GM12801 (cell line): ENCODE measurements around the gene SPOCK1.

Experiments
- TF ChIP-seq, protein P1 (sequence below): IDR thresholded peaks from one replicate; pipeline ENCODE4 v1.5.1; 2011; ENCODE audit warnings: control low read depth; ENCODE audit not compliant: insufficient read length; ENCODE audit errors: extremely low read depth

The SPOCK1 gene

GRCh38 chr5:137395011-137395755, 103.9 kb downstream of the SPOCK1 start:
- TF ChIP-seq, protein P1, sequence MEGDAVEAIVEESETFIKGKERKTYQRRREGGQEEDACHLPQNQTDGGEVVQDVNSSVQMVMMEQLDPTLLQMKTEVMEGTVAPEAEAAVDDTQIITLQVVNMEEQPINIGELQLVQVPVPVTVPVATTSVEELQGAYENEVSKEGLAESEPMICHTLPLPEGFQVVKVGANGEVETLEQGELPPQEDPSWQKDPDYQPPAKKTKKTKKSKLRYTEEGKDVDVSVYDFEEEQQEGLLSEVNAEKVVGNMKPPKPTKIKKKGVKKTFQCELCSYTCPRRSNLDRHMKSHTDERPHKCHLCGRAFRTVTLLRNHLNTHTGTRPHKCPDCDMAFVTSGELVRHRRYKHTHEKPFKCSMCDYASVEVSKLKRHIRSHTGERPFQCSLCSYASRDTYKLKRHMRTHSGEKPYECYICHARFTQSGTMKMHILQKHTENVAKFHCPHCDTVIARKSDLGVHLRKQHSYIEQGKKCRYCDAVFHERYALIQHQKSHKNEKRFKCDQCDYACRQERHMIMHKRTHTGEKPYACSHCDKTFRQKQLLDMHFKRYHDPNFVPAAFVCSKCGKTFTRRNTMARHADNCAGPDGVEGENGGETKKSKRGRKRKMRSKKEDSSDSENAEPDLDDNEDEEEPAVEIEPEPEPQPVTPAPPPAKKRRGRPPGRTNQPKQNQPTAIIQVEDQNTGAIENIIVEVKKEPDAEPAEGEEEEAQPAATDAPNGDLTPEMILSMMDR: no peak

- TF ChIP-seq, protein P1: no peak
Observed at GRCh38 chr5:137394380-137394779, 104.7 kb downstream of the SPOCK1 start.

DNA sequence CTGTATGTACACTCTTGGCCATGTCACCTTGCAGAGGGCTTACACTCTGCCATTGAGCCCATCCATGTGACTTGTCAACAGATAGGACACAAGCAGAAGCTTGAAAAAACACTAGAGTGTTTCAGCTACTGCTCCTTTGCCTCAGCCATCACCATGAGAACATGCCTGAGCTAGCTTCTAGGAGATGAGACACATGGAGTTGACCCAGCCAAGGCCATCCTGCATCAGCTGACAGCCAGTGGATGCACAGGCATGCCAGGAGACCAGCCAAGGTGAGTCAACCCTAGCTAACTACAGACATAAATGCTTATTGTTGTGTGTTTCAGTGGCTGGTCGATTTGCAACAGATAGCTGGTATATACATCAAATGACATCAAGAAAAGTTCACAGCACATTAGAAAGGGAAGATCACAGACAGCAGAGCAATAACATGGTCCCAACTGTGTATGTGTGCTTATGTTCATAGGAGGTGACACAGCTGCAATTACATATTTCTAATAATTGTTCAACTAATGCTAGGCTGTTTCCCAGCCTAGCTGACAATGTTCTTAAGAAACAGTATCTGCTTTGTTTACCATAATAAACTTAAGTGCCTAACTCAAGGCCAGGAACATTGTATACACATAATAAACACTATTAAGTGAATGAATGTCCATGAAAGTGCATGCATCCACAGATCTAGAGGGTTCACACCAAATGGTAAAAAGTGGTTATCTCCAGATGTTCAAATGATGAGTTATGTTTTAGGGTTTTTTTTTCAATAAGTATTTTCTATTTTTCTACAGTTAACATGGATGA, 105.7 kb downstream of the SPOCK1 start:
- TF ChIP-seq, protein P1: no peak

DNA sequence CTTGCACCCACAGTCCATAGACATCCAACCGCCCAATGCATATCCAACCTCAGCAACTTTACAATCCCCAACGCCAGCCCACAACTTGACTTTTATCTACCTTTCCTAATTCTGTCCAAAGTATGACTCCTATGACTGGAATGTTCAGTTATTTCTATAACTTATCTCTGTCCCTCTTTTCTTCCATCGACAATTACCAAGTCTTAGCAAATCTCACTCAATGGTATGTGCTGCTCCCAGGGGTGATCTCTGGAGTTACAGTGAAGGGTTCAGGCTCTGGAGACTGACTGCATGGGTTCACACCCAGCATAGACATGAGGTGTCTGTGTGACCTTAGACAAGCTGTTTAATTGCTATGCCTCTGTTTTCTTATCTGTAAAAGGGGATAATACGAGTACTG, 106.9 kb downstream of the SPOCK1 start:
- TF ChIP-seq, protein P1: no peak

DNA sequence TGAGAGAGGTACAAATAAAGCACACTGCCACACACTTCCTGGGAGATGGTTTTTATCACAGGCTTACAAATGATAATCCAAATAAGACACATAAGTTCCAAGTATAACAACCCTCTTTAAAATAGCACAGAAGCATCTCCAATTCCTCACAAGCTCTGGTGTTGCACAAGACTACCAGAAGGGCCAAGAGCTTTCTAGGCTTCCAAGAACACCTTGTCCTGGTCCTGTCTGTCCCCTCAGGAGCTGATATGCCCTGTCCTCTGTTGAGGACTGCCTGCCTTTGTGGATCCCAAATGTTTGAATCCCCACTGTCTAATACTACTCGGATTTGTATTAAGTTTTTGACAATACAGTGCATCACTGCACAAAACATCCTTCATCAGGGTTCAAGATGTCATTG, 110.1 kb downstream of the SPOCK1 start:
- TF ChIP-seq, protein P1: no peak

- TF ChIP-seq, protein P1: no peak
Observed at GRCh38 chr5:137385064-137385463, 114.1 kb downstream of the SPOCK1 start.

- TF ChIP-seq, protein P1: no peak
Observed at GRCh38 chr5:137383909-137384308, 115.2 kb downstream of the SPOCK1 start.
